OCI-LY3 (cell line): Measurements from ENCODE around the gene PARP15.

Source experiments
- H2AFZ ChIP-seq: fragments of 200-600, 300-600 bp; shearing (Covaris generic); 2 replicates; pipeline ENCODE4 v1.6.0; 2014; ENCODE audit warnings: antibody characterized with exemption, low read depth, low read length
- H3K27ac ChIP-seq: fragments of 200-600, 300-600 bp; sonication (generic); 2 replicates; pipeline ENCODE4 v1.5.1; 2014; ENCODE audit warnings: mild to moderate bottlenecking, low read length, moderate library complexity, mixed read lengths
- H3K27me3 ChIP-seq: fragments of 200-600, 300-600 bp; sonication (generic); 2 replicates; pipeline ENCODE4 v1.6.1; 2014; ENCODE audit warnings: low read depth, low read length, mixed read lengths
- H3K36me3 ChIP-seq: fragments of 200-600, 300-600 bp; sonication (generic); replicated peaks from 2 replicates; pipeline ENCODE3; 2014; ENCODE audit warnings: low read depth, low read length, mixed read lengths
- H3K4me1 ChIP-seq: fragments of 300-600, 200-600 bp; sonication (generic); 2 replicates; pipeline ENCODE4 v1.6.1; 2014; ENCODE audit warnings: low read length, mixed read lengths
- H3K4me2 ChIP-seq: fragments of 200-600, 300-600 bp; sonication (generic); 2 replicates; pipeline ENCODE4 v1.6.1; 2014; ENCODE audit warnings: low read length, mixed read lengths
- H3K4me3 ChIP-seq: fragments of 300-600, 200-600 bp; sonication (generic); 2 replicates; pipeline ENCODE4 v1.5.1; 2014; ENCODE audit warnings: antibody characterized with exemption, mild to moderate bottlenecking, low read length, moderate library complexity
- H3K79me2 ChIP-seq: fragments of 300-600, 200-600 bp; shearing (Covaris generic); 2 replicates; pipeline ENCODE4 v1.6.1; 2014; ENCODE audit warnings: mild to moderate bottlenecking, low read length, mixed read lengths
- H3K9ac ChIP-seq: fragments of 300-600, 200-600 bp; shearing (Covaris generic); 2 replicates; pipeline ENCODE4 v1.6.0; 2014; ENCODE audit warnings: mild to moderate bottlenecking, low read length, moderate library complexity
- H3K9me3 ChIP-seq: fragments of 200-600, 300-600 bp; shearing (Covaris generic); 2 replicates; pipeline ENCODE4 v1.6.1; 2014; ENCODE audit warnings: low read length, mixed read lengths; ENCODE audit not compliant: insufficient read depth
- H4K20me1 ChIP-seq: fragments of 200-600, 300-600 bp; sonication (generic); 2 replicates; pipeline ENCODE4 v1.6.1; 2016; ENCODE audit warnings: low read length, mixed read lengths; ENCODE audit not compliant: insufficient read depth
- EZH2phosphoT487 ChIP-seq: fragments of 200-600 bp; shearing (Covaris generic); IDR thresholded peaks from 2 replicates; pipeline ENCODE4 v1.6.1; 2018; ENCODE audit warnings: antibody characterized with exemption, mixed run types, low read depth
- TF ChIP-seq, protein P1 (sequence below): fragments of 200-600, 300-600 bp; sonication (generic); IDR thresholded peaks from 2 replicates; pipeline ENCODE4 v1.5.1; 2014; ENCODE audit warnings: antibody characterized with exemption, low read length, low read depth

Gene PARP15

DNA sequence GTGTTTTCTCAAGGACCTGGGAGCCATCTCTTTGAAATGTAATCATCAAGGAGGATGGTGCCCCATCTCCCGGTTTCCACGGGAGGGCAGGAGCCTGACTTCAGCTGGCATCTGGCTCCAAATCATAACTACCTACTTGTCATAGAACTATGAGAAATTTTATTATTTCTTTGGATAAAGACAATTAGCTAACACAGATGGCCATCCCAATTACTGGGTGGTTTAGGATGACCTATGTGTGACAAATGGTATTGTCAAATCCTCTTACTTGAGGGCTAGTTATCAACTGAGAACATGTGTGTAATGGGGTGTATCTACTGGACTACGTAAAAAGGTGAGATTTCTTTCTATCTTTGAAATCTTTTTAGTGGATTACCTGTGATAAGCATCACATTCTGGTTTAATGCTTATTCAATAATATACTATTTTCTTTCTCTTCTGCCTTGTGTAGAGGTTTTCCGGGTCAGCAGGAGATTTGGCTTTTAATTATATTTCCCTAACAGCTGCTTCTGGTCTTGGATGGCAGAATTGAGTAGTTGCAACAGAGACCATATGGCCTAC lies 87.9 kb downstream of the PARP15 start:
- Histone ChIP-seq H3K36me3 (no peaks in the 10 kb centered on the region), H3K27me3 (no peaks in the 10 kb centered on the region), H3K79me2 (no peaks in the 10 kb centered on the region), H4K20me1 (no peaks in the 10 kb centered on the region), H3K9me3 (peaks cover 4% of the 10 kb centered on the region; the same call in 1 of the 2 replicates), H3K4me3 (no peak overlapping the region), H3K4me2 (no peak overlapping the region), H3K9ac (no peak overlapping the region), H3K4me1 (peaks cover 19% of the 10 kb centered on the region), H2AFZ (no peak overlapping the region), H3K27ac (no peak overlapping the region)
- TF ChIP-seq, protein P1, sequence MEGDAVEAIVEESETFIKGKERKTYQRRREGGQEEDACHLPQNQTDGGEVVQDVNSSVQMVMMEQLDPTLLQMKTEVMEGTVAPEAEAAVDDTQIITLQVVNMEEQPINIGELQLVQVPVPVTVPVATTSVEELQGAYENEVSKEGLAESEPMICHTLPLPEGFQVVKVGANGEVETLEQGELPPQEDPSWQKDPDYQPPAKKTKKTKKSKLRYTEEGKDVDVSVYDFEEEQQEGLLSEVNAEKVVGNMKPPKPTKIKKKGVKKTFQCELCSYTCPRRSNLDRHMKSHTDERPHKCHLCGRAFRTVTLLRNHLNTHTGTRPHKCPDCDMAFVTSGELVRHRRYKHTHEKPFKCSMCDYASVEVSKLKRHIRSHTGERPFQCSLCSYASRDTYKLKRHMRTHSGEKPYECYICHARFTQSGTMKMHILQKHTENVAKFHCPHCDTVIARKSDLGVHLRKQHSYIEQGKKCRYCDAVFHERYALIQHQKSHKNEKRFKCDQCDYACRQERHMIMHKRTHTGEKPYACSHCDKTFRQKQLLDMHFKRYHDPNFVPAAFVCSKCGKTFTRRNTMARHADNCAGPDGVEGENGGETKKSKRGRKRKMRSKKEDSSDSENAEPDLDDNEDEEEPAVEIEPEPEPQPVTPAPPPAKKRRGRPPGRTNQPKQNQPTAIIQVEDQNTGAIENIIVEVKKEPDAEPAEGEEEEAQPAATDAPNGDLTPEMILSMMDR = no peak
- no peak for TF ChIP-seq EZH2phosphoT487

DNA sequence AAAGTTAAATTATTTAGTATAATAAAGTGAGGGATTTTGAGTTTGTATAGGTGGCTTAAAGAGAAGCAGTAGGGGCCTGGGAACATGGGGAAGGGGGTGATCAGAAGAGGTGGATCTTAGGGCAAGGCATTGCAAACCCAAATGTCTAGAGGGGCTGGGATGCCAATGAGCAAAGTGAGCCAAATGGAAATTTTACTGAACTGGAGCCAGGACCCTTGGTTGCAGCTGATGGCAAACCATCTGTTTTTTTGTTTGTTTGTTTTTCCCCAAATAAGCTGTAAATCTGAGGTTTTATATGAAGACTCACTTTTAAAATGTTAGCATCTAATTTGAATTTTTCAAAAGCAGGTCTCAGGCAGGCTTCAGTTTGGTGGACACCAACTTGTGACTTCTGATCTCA lies 88.4 kb downstream of the PARP15 start:
- H2AFZ ChIP-seq = no peak overlapping the region
- H3K4me3 ChIP-seq = no peak overlapping the region
- H3K4me1 ChIP-seq = peaks cover 19% of the 10 kb centered on the region
- no peaks in the 10 kb centered on the region for H3K79me2 ChIP-seq
- H3K9ac ChIP-seq = no peak overlapping the region
- H3K36me3 ChIP-seq = no peaks in the 10 kb centered on the region
- TF ChIP-seq, protein P1 = no peak
- TF ChIP-seq EZH2phosphoT487 = no peak
- no peak overlapping the region for H3K4me2 ChIP-seq
- H3K27ac ChIP-seq = no peak overlapping the region
- H3K27me3 ChIP-seq = no peaks in the 10 kb centered on the region
- no peaks in the 10 kb centered on the region for H4K20me1 ChIP-seq
- peaks cover 4% of the 10 kb centered on the region; the same call in 1 of the 2 replicates for H3K9me3 ChIP-seq

DNA sequence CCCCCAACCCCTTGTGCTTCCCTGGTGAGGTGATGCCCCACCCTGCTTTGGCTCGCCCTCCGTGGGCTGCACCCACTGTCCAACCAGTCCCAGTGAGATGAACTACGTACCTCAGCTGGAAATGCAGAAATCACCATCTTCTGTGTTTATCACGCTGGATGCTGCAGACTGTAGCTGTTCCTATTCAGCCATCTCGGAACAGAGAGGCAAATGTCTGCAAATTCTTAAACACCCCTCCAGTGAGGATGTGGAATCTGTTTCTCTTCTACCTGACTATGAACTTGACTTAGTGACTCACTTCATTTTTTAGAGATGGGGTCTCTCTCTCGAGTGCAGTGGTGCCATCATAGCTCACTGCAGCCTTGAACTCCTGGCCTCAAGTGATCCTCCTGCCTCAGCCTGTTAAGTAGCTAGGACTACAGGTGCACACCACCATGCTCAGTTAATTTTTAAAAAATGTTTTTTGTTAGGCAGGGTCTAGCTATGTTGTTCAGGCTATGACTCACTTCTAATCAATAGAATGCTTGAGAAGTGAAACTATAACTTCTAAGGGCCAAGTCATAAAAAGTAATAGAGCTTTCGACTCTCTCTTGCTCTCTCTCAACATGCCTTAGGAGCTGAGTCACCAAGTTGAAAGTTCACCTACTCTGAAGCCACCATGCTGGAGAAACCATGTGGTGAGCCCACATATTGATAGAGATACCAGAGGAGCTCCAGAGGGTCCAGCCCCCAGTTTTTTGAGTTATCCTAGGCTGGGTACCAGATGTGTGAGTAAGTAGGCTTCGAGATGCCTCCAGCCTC lies 91.7 kb downstream of the PARP15 start:
- Histone ChIP-seq H2AFZ (peak overlapping the region; percentile 12), H3K9ac (no peak overlapping the region), H3K79me2 (no peaks in the 10 kb centered on the region), H3K4me1 (peaks cover 13% of the 10 kb centered on the region), H3K4me3 (no peak overlapping the region), H4K20me1 (no peaks in the 10 kb centered on the region), H3K27ac (no peak overlapping the region; the same call in 1 of the 2 replicates), H3K4me2 (0 out of 2 replicates have a peak overlapping the region, but pooled peaks have one; percentile 1), H3K9me3 (peaks cover 4% of the 10 kb centered on the region; the same call in 1 of the 2 replicates), H3K27me3 (no peaks in the 10 kb centered on the region), H3K36me3 (no peaks in the 10 kb centered on the region)
- no peak for TF ChIP-seq EZH2phosphoT487
- TF ChIP-seq, protein P1 = no peak

DNA sequence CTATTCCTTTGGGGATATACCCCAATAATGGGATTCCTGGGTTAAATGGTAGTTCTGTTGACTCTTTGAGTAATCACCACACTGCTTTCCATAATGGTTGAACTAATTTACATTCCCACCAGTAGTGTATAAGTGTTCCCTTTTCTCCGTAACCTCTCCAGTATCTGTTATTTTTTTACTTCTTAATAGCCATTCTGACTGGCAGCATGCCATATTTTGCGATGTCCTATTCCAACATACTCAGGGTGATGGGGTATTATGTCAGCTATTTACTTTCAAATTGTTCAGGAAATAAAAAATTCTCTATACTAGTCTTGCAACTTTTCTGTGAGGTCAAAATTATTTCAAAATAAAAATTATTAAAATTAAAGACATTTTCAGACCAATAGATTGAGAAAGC lies 94.1 kb downstream of the PARP15 start:
- no peak overlapping the region for H3K27ac ChIP-seq
- TF ChIP-seq EZH2phosphoT487 = no peak
- TF ChIP-seq, protein P1 = no peak
- H3K4me3 ChIP-seq = no peak overlapping the region
- H2AFZ ChIP-seq = no peak overlapping the region
- H3K4me1 ChIP-seq = peaks cover 18% of the 10 kb centered on the region
- peaks cover 9% of the 10 kb centered on the region for H3K9me3 ChIP-seq
- no peak overlapping the region for H3K9ac ChIP-seq
- H3K4me2 ChIP-seq = no peak overlapping the region
- H3K36me3 ChIP-seq = peaks cover 11% of the 10 kb centered on the region
- no peaks in the 10 kb centered on the region for H3K79me2 ChIP-seq
- no peaks in the 10 kb centered on the region for H4K20me1 ChIP-seq
- no peaks in the 10 kb centered on the region for H3K27me3 ChIP-seq
